PC-9 (cell line): Measurements from ENCODE around the gene ANKS1B.

Experiments
- CTCF ChIP-seq: fragments of 200-600 bp; sonication (generic); conservative IDR thresholded peaks from 2 replicates; pipeline ENCODE4 v1.6.1; 2017; ENCODE audit warnings: mixed run types, antibody characterized with exemption, mild to moderate bottlenecking, moderate library complexity
- EZH2 ChIP-seq: fragments of 200-600 bp; sonication (generic); IDR thresholded peaks from 2 replicates; pipeline ENCODE4 v1.8.0; 2017; ENCODE audit warnings: antibody characterized with exemption, low read depth

GRCh38 chr12:98912401-98912974 is 1072.2 kb downstream of the ANKS1B start:
- TF ChIP-seq CTCF (no peak), EZH2 (no peak)
